Activated CD8-positive, alpha-beta memory T cell treated with anti-CD3 and anti-CD28 coated beads, Interleukin-2, amount 50 U/mL, for 24 hours (primary cell): Measurements from ENCODE around the gene BBC3.
"Not testable (repeated sequence)": the region's sequence is repeated elsewhere in the genome, so short reads cannot be mapped to it uniquely, and the experiment has no call there.

ENCODE experiments used
- DNase-seq: peaks from one replicate; pipeline ENCODE4 v3.0.0-alpha.2; 2020; ENCODE audit errors: extremely low read depth

Gene BBC3

DNA sequence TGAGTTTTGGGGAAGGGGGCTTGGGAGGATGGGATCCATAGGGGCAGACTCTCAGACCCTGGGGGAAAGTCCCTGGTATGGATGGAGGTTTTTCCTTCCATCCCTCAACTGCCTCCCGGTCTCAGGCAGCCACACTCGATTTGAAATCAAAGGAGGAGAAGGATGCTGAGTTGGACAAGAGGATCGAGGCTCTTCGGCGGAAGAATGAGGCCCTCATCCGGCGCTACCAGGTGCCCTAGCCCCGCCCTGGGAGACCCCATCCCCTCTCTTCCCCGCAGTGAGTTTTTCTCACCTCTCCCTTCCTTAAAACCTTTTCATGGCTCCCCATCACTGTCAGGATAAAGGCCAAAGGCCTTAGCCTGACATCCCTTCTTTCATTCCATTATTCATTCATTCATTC lies 27.4 kb upstream of the BBC3 start:
- no peak for DNase-seq

DNA sequence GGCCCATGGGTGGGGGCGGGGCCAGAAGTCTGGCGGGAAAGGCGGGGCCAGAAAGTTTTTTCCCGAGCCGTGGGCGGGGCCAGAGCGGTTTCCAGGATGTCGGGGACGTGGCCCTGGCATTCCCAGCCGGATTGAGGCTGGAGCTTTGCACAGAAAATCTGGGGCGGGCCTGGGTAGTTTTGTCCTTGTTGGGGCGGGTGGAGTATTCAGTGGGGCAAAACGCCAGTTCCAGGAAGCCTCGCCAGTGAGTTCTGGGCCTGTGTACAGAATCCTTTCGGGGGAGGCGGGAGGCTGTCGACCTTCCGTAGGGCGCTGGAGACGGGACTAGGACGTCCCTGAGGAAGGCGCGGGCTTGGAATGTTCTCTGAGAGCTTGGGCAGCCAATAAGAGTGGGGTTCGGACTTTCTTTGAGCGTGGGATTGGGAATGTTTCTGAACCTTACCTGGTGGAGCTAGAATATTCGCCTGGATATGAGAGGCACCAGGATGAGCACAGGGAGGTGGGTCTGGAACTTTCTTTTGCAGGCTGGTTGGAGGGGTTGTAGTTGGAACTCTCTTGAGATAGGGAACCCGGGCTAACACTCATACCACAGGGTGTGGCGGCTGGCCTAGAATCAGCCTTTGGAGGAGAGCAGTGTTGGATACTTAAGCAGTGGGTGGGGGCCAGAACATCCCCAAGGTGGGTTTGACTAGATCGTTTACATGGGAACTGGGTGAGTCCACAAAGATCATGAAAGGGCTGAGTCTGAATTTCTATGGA lies 26.6 kb upstream of the BBC3 start:
- no peak for DNase-seq

DNA sequence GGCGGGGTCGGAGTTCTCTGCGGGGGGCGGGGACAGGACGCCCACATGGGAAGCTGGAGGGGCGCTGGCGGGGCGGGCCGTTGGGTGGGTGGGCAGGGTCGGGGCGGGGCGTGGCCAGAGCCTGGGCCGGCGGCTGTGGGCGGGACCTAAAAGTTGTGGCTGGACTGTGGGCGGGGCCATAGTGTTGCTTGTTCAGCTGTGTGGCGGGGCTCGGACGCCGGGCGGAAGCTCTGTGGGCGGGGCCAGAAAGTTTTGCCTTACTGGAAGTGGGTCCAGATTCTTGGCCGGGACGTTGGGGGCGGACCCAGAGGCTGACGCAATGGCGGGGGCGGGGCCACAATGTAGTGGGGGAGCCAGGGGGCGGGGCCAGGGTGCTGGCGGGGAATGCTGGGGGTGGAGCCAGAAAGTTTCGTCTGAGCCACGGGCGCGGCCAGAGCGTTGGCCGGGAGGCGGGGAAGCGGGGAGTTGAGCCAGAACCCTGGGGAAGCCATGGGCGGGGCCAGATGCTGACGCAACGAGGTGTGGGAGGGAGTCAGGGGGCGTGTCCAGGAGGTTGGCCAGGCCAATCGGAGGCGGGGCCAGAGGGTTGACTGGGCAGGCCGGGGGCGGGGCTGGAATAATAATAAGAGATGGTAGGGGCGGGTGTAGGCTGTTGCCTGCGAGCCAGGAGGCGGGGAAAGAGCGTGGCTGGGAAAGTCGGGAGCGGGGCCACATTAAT lies 25.9 kb upstream of the BBC3 start:
- peak; percentile 99 for DNase-seq

DNA sequence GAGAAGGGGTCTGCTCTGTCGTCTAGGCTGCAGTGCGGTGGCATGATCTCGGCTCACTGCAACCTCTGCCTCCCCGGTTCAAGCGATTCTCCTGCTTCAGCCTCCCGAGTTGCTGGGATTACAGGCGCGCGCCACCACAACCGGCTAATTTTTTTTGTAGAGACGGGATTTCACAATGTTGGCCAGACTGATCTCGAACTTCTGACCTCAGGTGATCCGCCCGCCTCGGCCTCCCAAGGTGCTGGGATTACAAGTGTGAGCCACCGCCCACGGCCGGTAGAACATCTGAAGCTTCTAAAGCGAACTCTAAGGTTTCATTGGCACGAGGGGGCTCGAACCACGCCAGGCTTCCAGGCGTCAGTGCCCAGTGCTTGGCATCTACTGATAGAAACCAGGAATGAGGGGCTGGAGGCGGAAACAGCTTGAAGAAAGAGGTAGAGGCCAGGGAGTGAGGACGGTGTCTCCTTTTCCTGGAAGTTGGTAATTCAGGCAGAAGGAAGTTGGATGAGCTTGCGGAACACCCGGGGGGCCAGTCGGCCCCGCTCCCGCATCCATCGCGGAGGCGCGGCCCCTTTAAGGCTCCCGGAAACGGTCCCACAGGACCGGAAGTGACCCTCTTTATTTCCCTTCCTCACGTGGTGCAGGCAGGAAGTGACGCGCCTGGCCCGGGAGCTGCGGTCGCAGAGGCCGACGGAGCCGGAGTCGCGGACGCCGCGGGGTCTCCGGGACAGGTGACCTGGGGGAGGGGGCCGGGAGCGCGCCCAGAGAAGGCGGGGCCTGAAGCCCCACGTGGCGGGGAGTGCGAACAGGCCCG lies 25.1 kb upstream of the BBC3 start, which contains the start of gene CCDC9:
TSS of gene CCDC9 (plus strand) at position 647 of the 814 bp plus-strand sequence. CDS start 1,876 bp downstream, outside the sequence.
- peak; percentile 87 for DNase-seq

DNA sequence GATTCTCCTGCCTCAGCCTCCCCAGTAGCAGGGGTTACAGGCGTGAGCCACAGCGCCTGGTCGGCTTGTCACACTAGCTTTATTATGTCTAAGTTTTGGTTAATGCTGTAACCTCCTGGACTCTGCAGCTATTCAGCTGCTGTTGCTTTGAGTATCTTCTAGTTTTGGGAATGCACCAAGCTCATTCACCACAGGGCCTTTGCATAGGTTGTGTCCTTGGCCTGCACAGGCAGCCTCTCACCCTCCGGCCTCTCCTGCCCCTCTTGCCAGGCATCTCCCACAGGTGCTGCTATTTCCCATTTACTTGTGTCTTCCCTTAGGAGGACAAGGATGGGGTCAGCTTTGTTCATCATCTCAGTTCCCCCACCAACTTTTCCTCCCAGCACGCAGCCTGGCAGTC lies 23.0 kb upstream of the BBC3 start:
- DNase-seq = no peak

DNA sequence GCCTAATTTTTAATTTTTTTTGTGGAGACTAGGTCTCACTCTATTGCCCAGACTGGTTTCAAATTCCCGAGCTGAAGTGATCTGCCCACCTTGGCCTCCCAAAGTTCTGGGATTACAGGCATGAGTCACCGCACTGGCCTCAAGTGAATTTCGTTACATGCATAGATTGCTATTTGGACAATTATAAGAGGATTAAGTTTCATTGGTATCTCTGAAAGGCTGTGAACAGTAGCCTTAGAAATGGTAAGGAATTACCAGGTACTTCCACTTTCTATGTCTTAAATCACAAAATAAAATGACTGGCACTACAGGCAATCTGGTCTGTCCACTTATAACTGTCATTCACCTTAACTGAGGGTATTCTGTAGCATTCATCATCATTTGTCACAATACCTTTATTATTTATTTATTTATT lies 22.5 kb upstream of the BBC3 start:
- no peak for DNase-seq

DNA sequence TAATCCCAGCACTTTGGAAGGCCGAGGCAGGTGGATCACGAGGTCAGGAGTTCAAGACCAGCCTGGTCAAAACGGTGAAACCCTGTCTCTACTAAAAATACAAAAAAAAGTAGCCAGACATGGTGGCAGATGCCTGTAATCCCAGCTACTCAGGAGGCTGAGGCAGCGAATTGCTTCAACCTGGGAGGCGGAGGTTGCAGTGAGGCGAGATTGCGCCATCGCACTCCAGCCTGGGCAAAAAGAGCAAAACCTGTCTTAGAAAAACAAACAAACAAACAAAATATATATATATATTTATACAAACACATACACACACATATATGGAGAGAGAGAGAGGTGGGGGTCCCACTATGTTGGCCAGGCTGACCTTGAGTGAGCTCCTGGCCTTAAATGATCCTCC lies 22.0 kb upstream of the BBC3 start:
- not testable (repeated sequence) for DNase-seq

DNA sequence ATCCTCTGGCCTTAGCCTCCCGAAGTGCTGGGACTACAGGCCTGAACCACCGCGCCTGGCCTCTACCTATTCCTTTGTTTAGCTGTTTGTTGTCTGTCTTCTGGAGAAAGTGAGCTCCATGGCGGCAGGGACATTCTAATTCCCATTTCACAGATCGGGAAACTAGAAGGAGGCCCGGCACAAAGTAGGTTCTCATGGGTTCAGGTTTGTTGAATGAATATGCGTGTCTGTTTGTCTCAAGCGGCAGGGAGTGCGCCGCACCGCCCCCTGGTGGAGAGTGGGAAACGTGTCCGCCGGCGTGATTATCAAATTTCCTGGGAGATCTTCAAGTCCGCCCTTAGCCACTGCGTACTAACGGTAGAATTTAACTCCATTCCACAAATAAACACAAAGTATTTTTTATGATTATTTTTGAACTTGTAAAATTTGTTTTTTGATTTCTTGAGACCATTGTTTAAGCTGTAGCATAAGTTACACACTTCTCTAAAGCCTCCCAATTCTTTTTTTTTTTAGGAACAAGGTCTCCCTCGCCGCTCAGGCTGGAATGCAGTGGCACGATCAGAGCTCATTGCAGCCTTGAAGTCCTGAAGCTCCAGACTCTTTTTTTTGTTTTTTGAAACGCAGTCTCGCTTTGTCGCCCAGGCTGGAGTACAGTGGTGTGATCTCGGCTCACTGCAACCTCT lies 16.4 kb upstream of the BBC3 start:
- DNase-seq = no peak

DNA sequence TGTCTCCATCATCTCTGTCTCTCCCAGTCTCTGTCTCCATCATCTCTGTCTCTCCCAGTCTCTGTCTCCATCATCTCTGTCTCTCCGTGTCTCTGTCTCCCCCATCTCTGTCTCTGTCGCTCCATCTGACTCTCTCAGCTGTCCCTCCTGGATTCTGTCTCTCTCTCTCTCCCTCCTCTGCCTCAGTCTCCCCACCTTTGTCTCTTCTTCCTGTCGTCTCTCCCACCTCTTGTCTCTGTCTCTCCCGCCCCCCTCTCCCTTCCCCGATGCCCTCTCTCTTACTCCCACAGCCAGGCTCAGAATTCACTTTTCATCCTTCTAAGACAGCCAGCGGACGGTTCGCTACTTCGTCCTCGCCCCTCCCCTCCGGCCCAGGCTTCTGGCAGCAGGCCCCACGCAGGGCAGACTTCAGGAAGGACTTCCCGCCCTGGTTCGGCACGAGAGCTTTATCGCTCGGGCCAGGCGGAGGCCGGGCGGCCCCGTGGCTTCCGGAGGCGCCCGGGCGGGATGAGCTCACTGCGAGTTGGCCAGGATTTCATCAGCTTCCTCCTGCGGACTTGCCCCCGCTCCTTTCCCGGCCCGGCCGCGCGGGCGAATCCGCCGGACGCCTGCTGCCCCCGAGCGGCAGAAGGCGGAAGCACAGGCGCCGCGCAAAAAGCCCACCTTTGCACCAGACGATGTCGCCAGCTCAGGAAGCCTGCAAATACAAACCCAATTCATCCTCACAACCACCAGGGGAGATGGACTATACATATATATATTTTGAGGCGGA lies 13.0 kb upstream of the BBC3 start:
- peak; percentile 75 for DNase-seq

DNA sequence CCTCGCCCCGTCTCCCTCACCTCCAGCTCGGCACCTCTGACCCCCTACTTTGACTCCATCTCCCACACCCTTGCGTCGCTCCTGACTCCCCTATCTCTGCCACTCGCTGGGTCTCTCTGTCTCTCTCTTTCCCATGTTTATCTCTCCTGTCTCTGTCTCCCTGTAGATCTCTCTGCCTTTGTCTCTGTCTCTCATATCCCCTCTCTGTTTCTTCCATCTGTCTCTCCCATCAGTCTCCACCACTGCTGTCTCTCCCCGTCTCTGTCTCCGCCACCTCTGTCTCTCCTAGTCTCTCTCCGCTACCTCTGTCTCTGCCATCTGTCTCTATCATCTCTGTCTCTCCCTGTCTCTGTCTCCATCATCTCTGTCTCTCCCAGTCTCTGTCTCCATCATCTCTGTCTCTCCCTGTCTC lies 12.4 kb upstream of the BBC3 start:
- DNase-seq = no peak

DNA sequence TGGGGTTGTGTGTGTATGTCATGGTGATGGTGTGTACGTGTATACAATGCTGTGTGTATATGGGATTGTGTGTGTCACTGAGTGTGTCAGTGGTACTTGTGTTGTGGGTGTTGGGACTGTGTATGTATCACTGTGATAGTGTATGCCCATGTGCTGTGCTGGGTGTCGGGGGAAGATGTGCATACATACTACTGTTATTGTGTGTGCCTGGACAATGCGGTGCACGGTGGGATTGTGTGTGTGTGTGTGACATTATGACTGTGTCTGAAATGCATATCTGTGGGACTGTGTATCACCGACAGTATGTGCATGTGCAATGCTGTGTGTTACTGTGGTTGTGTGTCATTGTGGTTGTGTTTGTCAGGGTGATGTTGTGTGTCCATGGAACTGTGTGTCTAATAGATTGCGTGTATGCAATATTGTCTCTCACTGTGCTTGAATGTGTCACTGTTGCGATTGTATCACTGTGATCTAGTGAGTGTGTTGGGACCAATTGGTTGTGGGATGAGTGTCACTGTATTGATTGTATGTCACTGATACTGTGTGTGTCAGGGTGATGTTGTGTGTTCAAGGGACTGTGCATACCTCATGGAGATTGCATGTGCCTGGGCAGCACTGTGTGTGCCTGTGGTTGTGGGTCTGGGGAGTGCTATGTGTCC lies 11.0 kb upstream of the BBC3 start:
- DNase-seq = no peak

DNA sequence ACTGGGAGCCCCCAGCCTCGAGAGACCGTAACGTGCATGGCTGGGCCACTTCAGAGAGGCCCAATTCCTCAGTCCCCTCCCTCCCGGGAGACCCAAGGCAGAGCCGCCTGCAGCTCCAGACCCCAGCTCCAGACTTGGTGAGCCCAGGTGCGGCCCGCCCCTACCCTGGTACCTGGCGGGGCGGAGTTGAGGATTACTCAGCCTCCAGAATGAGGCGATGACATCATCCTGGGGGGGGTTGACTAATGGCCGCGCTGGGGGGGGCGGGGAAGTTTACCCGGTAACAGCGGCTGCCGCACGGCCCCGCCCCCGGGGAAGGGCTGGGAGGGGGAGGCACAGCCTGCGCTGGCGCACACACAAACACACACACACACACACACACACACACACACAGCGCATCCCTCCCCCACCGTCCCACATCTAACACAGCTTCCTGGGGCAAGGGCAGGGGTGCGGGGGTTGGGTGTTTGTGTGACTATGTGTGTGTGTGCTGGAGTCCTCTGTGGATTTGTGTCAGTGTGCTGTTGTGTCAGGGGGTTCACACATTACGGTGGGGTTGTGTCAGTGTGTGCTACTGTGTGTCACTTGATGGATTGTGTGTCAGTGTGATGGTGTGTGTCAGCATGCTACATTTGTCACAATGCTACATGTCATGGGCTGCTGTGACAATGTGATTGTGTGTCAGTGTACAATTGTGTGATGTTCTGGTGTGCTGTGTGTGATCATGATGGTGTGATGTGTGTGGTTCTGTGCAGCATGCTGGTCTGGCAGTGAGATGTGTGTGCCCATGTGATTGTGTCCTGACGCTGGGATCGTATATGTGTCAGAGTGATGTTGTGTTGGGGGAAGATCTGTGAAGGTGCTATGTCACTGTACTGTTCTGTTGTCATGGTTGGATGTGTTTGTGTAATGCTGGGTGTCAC lies 10.3 kb upstream of the BBC3 start:
- peak; percentile 66 for DNase-seq

DNA sequence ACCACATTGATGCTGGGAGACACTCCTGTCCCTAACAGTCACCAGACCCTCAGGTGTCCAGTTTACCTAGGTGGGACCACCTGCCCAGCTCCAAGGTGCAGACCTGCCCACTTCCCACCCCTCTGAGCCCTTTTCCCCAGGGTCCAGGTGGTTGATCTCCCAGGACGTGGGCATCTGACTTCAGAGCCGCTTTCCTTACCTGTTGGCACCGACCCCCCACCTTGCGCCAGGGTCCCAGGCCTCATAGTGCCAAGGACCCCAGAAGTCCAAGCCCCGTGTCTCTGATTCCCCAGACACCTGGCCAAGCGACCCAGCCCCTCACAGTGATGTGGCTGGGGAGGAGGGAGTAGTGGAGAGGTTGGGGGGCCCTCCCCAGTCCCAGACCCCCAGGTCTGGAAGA lies 9.6 kb upstream of the BBC3 start:
- no peak for DNase-seq

DNA sequence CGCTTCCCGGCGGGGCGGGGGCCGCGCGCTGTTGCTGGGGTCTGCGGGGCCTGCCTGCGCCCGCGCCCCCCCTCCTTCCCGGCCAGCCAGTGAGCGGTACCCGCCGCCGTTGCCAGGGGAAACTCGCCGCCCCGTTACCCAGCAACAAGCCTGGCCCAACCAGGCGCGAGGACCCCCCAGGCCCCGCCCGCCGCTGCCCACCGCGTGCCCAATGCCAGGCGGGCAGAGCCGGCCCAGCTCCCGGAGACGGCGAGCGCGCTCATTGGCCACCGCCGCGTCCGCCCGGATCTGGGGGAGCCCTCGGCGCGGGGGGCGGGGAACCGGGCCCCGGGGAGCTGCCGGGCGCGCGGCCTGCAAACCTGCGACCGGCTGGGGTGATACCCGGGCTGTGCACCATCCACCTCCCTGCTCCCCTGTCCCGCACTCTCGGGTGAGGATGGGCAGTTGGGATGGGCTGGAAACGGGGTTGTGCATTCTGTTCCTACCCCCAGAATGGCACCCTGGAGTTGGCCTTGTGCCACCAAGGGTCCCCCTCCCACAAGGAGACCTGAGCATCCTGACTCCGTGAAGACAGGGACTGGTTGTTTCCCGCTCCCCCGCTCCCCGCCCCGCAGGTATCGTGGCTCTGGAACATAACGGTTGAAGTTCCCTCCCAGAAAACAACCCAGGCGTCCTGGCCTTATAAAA lies 8.8 kb upstream of the BBC3 start:
- DNase-seq = no peak

DNA sequence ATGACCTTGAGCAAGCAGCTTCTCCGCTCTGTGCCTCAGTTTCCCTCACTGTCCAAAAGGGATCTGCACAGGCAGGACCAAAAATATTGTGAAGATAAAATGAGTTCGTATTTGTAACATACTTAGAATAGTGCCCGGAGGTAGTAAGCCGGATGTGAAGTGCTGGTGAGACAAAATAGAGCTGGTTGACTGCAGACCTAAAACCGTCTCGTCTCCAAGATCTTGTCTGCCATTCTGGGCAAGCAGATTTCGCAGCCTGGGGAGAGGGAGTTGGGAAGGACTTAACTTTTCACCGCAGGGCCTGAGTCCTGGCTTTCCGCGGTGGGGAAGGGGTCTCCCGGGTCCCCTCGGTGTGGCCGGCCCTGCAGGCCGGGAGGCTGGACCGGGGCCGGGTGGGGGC lies 8.2 kb upstream of the BBC3 start:
- DNase-seq = no peak

DNA sequence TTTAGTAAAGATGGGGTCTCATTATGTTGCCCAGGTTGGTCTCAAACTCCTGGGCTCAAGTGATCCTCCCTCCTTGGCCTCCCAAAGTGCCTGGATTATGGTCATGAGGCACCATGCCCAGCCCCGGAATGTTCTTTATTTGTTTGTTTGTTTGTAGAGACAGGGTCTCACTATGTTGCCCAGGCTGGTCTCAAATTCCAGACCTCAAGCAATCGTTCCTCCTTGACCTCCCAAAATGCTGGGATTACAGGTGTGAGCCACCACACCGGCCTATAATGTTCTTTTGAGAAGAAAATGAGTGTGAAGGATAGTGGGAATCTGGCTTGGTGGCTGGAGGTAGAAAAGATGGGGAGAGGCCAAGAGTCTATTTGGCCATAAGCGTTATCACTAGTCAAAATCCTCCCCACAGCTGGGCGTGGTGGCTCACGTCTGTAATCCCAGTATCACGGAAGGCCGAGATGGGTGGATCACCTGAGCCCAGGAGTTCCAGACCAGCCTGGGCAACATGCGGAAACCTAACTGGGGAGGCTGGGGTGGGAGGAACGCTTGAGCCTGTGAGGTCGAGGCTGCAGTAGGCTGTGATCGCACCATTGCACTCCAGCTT lies 5.2 kb upstream of the BBC3 start:
- no peak for DNase-seq

DNA sequence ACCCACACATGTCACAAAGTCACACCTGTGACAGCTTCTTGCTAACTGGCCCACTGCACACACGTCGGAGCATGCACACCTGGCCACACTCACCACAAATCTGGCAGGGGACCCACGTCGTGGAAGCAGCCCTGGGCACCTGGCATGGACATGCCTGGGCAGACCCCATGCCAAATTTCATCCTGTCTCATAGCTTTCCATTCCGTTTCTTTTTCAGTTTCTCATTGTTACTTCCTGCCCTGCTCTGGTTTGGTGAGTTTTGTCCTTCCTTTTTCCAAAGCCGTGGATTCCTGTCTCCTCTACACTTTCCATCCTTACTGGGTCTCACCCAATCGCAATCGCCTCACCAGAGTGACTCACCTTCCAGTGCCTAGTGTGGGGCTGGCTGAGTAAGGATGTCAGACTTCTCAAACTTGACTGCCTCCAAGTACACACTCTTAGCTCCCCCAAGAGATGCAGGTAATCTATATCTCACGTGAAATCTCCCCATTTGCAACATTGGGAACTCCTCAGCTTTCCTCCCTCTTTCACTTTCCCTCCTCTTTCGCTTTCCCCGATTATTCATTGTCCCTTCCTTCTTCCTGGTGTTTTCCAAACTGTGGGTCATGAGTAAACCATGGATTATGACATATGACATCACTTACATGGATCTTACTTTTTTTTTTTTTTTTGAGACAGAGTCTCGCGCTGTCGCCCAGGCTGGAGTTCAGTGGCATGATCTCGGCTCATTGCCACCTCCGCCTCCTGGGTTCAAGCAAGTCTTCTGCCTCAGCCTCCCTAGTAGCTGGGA lies 1.6 kb upstream of the BBC3 start:
- DNase-seq = no peak
